Upper lobe of left lung (tissue), 6 donors: ENCODE data around the gene CLK2. TPM values are rescaled to one million over a fixed set of nuclear protein-coding genes. Genes with fewer than 3 reads are reported as not detected.

Source experiments
- ATAC-seq, 2 donors: fragments of 200-7000 bp; cut with Tn5 transposase; one replicate each; pipeline ENCODE4 v1.9.1; 2022; ENCODE audit warnings: mild to moderate bottlenecking in 2 of 2, moderate library complexity in 2 of 2; ENCODE audit not compliant: low FRiP score in 2 of 2
- DNase-seq, 2 donors: peaks; one replicate each; pipeline ENCODE4 v3.0.0-alpha.2; 2019 to 2020
- H3K27ac ChIP-seq, 4 donors: fragments of 200-600 bp; sonication (generic); one replicate each; pipeline ENCODE4 v1.5.1; 2016 to 2019
- H3K27me3 ChIP-seq, 4 donors: fragments of 200-600 bp; sonication (generic); one replicate each; pipeline ENCODE4 v1.5.1; 2017 to 2019
- H3K36me3 ChIP-seq, 4 donors: fragments of 200-600 bp; sonication (generic); one replicate each; pipeline ENCODE4 v1.5.1; 2016 to 2019
- H3K4me1 ChIP-seq, 4 donors: fragments of 200-600 bp; sonication (generic); one replicate each; pipeline ENCODE4 v1.5.1; 2018 to 2019
- H3K4me3 ChIP-seq, 4 donors: fragments of 200-600 bp; sonication (generic); one replicate each; pipeline ENCODE4 v1.5.1; 2017 to 2019; ENCODE audit warnings: mild to moderate bottlenecking in 2 of 4, moderate library complexity in 1 of 4
- H3K9me3 ChIP-seq, 4 donors: fragments of 200-600 bp; sonication (generic); one replicate each; pipeline ENCODE4 v1.5.1; 2018 to 2019
- EP300 ChIP-seq, 4 donors: sonication (generic); formaldehyde crosslinking; IDR thresholded peaks; one replicate each; pipeline ENCODE4 v1.5.1; 2017; ENCODE audit warnings: antibody characterized with exemption in 4 of 4, control low read depth in 2 of 4
- POLR2A ChIP-seq, 4 donors: fragments of 450-650 bp; IDR thresholded peaks; one replicate each; pipeline ENCODE4 v1.5.1; 2016 to 2017; ENCODE audit warnings: antibody characterized with exemption in 4 of 4, mild to moderate bottlenecking in 2 of 4
- POLR2AphosphoS5 ChIP-seq, 2 donors: sonication (generic); formaldehyde crosslinking; IDR thresholded peaks; one replicate each; pipeline ENCODE4 v1.5.1; 2017; ENCODE audit warnings: antibody characterized with exemption in 2 of 2
- WGBS, 2 donors: methylation state at CpG; one replicate each; pipeline ENCODE4 v1.1.5; 2017 to 2018; 5-methylcytosine and 5-hydroxymethylcytosine counted together
- total RNA-seq, 6 donors: library from RNA; depleted of rRNA in 4 of 6; stranded (reverse); fragments of >200 nt in 4 of 6; gene quantifications; one replicate each; pipeline versions ENCODE4 v1.1.0 to v1.2.1, GENCODE V29; 2016 to 2021
- TF ChIP-seq, protein P1 (sequence below), 6 experiments: fragments of 450-650 bp in 4 of 6; fragments of 200-600 bp in 2 of 6; sonication (generic) in 2 of 6; IDR thresholded peaks; one replicate each; pipeline ENCODE4 v1.5.1; 2016 to 2019; ENCODE audit warnings: antibody characterized with exemption in 6 of 6
- donor health status: DM: no; HTN: no; CAD: no; lungs with moderate emphysema.
- donor health status: DM: no; HTN: yes; CAD: no; lungs with severe emphysema.

The CLK2 gene
- total RNA-seq, 6 donors from 2014 or later = 32.7 to 92.2 (median 48.1) TPM

DNA sequence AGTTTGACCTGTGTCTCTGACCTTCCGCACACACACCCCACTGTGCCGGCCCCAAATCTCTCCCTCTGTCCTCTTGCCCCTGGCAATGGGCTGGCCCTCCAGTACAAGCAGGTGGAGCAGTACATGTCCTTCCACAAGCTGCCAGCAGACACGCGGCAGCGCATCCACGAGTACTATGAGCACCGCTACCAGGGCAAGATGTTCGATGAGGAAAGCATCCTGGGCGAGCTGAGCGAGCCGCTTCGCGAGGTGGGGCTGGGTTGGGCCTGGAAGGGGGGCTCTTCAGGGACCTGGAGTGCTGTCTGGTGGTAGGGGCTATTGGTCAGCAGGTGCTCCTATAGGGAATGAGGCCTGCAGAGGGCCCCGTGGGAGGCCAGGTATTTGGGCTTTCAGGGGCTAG, 11.8 kb upstream of the CLK2 start:
- Histone ChIP-seq H3K4me3 (no peak overlapping the region), H3K36me3 (no peaks in the 10 kb centered on the region), H3K9me3 (no peaks in the 10 kb centered on the region), H3K27me3 (no peaks in the 10 kb centered on the region), H3K27ac (no peak overlapping the region), H3K4me1 (no peaks in the 10 kb centered on the region)
- TF ChIP-seq POLR2A (IDR thresholded peaks at IDR 0.05) (no peak), POLR2AphosphoS5 (IDR thresholded peaks at IDR 0.05) (no peak), EP300 (IDR thresholded peaks at IDR 0.05) (no peak)
- TF ChIP-seq, protein P1, sequence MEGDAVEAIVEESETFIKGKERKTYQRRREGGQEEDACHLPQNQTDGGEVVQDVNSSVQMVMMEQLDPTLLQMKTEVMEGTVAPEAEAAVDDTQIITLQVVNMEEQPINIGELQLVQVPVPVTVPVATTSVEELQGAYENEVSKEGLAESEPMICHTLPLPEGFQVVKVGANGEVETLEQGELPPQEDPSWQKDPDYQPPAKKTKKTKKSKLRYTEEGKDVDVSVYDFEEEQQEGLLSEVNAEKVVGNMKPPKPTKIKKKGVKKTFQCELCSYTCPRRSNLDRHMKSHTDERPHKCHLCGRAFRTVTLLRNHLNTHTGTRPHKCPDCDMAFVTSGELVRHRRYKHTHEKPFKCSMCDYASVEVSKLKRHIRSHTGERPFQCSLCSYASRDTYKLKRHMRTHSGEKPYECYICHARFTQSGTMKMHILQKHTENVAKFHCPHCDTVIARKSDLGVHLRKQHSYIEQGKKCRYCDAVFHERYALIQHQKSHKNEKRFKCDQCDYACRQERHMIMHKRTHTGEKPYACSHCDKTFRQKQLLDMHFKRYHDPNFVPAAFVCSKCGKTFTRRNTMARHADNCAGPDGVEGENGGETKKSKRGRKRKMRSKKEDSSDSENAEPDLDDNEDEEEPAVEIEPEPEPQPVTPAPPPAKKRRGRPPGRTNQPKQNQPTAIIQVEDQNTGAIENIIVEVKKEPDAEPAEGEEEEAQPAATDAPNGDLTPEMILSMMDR (IDR thresholded peaks at IDR 0.05) = no peak
- ATAC-seq (no peak), DNase-seq (peak in 1 of 2 donors; percentile 50)
- whole genome bisulfite sequencing, 2 donors = 90 to 96% methylated on average over 14 of the region's 14 CpGs

DNA sequence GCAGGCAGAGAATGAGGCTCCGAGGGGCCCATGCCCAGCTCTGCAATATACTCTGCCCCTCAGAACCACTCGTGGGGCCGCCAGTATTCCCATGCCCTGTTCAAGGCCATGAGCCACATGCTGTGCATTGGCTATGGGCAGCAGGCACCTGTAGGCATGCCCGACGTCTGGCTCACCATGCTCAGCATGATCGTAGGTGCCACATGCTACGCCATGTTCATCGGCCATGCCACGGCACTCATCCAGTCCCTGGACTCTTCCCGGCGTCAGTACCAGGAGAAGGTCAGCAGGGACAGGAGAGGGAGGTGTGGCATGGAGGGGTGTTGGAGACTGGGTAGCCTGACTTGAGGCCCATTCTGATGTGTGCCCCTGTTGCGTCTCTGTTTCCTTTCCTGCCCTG, 11.2 kb upstream of the CLK2 start:
- H3K36me3 ChIP-seq = no peaks in the 10 kb centered on the region
- H3K27me3 ChIP-seq = no peaks in the 10 kb centered on the region
- H3K4me3 ChIP-seq = no peak overlapping the region
- H3K27ac ChIP-seq = no peak overlapping the region
- 97 to 98% methylated on average over 12 of the region's 12 CpGs for WGBS, 2 donors
- no peaks in the 10 kb centered on the region for H3K9me3 ChIP-seq
- DNase-seq (peak in 1 of 2 donors; percentile 24), ATAC-seq (peak in 1 of 2 donors; percentile 6)
- no peaks in the 10 kb centered on the region for H3K4me1 ChIP-seq
- no peak for TF ChIP-seq POLR2A (IDR thresholded peaks at IDR 0.05)
- TF ChIP-seq, protein P1 (IDR thresholded peaks at IDR 0.05) = no peak
- TF ChIP-seq POLR2AphosphoS5 (IDR thresholded peaks at IDR 0.05) = no peak
- no peak for TF ChIP-seq EP300 (IDR thresholded peaks at IDR 0.05)

DNA sequence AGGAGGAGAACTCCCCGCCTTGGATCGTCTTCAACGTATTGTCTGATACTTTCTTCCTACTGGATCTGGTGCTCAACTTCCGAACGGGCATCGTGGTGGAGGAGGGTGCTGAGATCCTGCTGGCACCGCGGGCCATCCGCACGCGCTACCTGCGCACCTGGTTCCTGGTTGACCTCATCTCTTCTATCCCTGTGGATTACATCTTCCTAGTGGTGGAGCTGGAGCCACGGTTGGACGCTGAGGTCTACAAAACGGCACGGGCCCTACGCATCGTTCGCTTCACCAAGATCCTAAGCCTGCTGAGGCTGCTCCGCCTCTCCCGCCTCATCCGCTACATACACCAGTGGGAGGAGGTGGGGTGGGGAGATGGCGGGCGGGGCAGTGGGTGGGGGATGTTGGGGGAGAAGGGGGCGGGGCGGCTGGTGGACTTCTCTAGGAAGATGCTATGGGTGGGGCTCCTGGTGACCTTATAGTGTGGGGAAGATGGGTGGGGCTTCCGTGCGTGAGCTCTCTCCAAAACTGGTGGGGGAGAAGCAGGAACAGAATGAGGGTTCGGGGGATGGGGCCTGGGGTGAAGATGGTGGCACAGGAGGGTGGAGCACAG, 9.3 kb upstream of the CLK2 start:
- Histone ChIP-seq H3K4me1 (peaks cover 9 to 13% (median 11%) of the 10 kb centered on the region in 4 donors), H3K4me3 (no peak overlapping the region), H3K9me3 (no peaks in the 10 kb centered on the region), H3K27me3 (no peaks in the 10 kb centered on the region), H3K36me3 (no peaks in the 10 kb centered on the region), H3K27ac (no peak overlapping the region)
- WGBS, 2 donors = 91 to 97% methylated on average over 28 to 29 of the region's 29 CpGs
- peak in 1 of 2 donors; percentile 67 for DNase-seq
- no peak for TF ChIP-seq EP300 (IDR thresholded peaks at IDR 0.05)
- no peak for TF ChIP-seq POLR2AphosphoS5 (IDR thresholded peaks at IDR 0.05)
- TF ChIP-seq, protein P1 (IDR thresholded peaks at IDR 0.05) = no peak
- no peak for TF ChIP-seq POLR2A (IDR thresholded peaks at IDR 0.05)
- no peak for ATAC-seq

DNA sequence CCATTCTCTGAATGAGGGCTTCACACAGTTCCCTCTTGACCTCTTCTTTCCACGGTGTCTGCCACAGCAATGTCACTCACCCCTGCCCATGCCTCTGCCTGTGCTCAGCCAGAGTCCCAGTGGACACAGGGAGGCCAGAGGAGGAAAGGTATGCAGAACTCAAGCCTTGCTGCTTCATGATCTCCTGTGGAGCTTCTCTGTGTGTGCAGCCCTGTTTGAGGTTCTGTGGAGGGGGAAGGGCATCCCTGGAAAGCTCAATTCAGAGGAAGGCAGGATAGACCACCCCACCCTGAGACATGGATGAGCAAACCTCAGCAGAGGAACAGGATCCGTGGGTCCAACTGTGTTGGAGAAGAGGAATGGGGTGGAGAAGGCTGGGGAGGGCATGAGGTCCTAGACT, 6.0 kb upstream of the CLK2 start:
- H3K4me3 ChIP-seq = no peak overlapping the region
- H3K36me3 ChIP-seq = no peaks in the 10 kb centered on the region
- no peaks in the 10 kb centered on the region for H3K27me3 ChIP-seq
- no peak overlapping the region for H3K27ac ChIP-seq
- DNase-seq = no peak
- TF ChIP-seq EP300 (IDR thresholded peaks at IDR 0.05) (no peak), POLR2A (IDR thresholded peaks at IDR 0.05) (no peak), POLR2AphosphoS5 (IDR thresholded peaks at IDR 0.05) (no peak)
- TF ChIP-seq, protein P1 (IDR thresholded peaks at IDR 0.05) = no peak
- H3K4me1 ChIP-seq = peaks cover 11 to 21% (median 15%) of the 10 kb centered on the region in 4 donors
- ATAC-seq = no peak
- 96 to 100% methylated on average over 1 to 2 of the region's 2 CpGs for WGBS, 2 donors
- H3K9me3 ChIP-seq = no peaks in the 10 kb centered on the region

DNA sequence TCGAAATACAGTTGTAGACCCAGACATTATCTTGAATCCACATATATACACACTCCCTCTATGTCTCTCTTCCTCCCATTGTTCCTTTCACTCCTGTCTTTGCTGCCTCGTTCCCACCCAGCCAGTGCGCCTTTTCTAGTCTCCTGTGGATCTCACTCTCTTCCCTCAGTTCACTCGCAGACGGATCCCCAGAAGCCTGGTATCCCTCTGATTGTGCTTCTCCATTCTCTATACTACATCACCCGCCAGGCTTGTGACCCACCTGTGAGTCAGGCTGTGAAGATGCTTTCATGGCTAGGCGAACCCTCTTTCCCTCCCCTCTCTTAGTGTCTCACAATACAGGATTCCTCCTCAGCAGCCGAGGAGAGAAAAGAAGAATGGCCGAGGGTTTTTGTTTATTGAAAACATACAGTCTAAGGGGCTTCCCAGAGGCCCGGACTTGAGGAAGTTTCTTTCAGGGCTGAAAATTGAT, 5.4 kb upstream of the CLK2 start:
- Histone ChIP-seq H3K27ac (no peak overlapping the region), H3K27me3 (no peaks in the 10 kb centered on the region), H3K4me3 (peak overlapping the region in 1 of 4 donors; percentile 73), H3K4me1 (peaks cover 13 to 25% (median 18%) of the 10 kb centered on the region in 4 donors), H3K36me3 (no peaks in the 10 kb centered on the region), H3K9me3 (no peaks in the 10 kb centered on the region)
- DNase-seq (no peak), ATAC-seq (no peak)
- 47 to 49% methylated on average over 10 of the region's 10 CpGs for WGBS, 2 donors
- TF ChIP-seq POLR2AphosphoS5 (IDR thresholded peaks at IDR 0.05) (no peak), POLR2A (IDR thresholded peaks at IDR 0.05) (no peak), EP300 (IDR thresholded peaks at IDR 0.05) (no peak)
- TF ChIP-seq, protein P1 (IDR thresholded peaks at IDR 0.05) = no peak
